GM12878 (cell line): ENCODE results near the gene CFAP157.

Experiments used
- POLR2AphosphoS5 ChIP-seq: IDR thresholded peaks from 2 replicates; pipeline ENCODE4 v1.6.1; 2011; ENCODE audit warnings: mild to moderate bottlenecking, low read length, inconsistent platforms
- ZNF217 ChIP-seq: fragments of 450-650 bp; IDR thresholded peaks from 2 replicates; pipeline ENCODE4 v1.6.1; 2017; ENCODE audit warnings: antibody characterized with exemption, mild to moderate bottlenecking
- TF ChIP-seq, protein P1 (sequence below), 3 experiments: IDR thresholded peaks in 2 of 3; conservative IDR thresholded peaks in 1 of 3; 2 replicates each; pipeline ENCODE4 v1.5.1; 2011; ENCODE audit warnings: low read depth in 3 of 3, low read length in 3 of 3, mild to moderate bottlenecking in 3 of 3, control low read depth in 2 of 3, moderate library complexity in 2 of 3, inconsistent platforms in 1 of 3, mixed read lengths in 1 of 3; ENCODE audit not compliant: control insufficient read depth in 2 of 3, insufficient read depth in 1 of 3; ENCODE audit errors: extremely low read depth in 1 of 3

- TF ChIP-seq POLR2AphosphoS5, result no peak
- TF ChIP-seq, protein P1, sequence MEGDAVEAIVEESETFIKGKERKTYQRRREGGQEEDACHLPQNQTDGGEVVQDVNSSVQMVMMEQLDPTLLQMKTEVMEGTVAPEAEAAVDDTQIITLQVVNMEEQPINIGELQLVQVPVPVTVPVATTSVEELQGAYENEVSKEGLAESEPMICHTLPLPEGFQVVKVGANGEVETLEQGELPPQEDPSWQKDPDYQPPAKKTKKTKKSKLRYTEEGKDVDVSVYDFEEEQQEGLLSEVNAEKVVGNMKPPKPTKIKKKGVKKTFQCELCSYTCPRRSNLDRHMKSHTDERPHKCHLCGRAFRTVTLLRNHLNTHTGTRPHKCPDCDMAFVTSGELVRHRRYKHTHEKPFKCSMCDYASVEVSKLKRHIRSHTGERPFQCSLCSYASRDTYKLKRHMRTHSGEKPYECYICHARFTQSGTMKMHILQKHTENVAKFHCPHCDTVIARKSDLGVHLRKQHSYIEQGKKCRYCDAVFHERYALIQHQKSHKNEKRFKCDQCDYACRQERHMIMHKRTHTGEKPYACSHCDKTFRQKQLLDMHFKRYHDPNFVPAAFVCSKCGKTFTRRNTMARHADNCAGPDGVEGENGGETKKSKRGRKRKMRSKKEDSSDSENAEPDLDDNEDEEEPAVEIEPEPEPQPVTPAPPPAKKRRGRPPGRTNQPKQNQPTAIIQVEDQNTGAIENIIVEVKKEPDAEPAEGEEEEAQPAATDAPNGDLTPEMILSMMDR (IDR thresholded peaks at IDR 0.05 in 2 of 3, conservative IDR thresholded peaks at IDR 0.05 in 1 of 3; ENCODE audit: control insufficient read depth in 2 of 3, extremely low read depth in 1 of 3, insufficient read depth in 1 of 3, low read depth in 3 of 3, low read length in 3 of 3), result no peak
- no peak for TF ChIP-seq ZNF217
Measured at GRCh38 chr9:127754099-127755060, 47.6 kb downstream of the CFAP157 start.
